PC-3 (cell line): ENCODE results near the gene TSHZ2.

Experiments
- EZH2 ChIP-seq: fragments of 300-600 bp; sonication (generic); IDR thresholded peaks from one replicate; pipeline ENCODE4 v1.6.1; 2017; ENCODE audit warnings: antibody characterized with exemption, mild to moderate bottlenecking, low read length; ENCODE audit not compliant: unreplicated experiment
- TF ChIP-seq, protein P1 (sequence below): fragments of 300-600 bp; sonication (generic); conservative IDR thresholded peaks from 2 replicates; pipeline ENCODE4 v1.5.1; 2017; ENCODE audit warnings: antibody characterized with exemption, low read depth, mild to moderate bottlenecking, low read length

DNA sequence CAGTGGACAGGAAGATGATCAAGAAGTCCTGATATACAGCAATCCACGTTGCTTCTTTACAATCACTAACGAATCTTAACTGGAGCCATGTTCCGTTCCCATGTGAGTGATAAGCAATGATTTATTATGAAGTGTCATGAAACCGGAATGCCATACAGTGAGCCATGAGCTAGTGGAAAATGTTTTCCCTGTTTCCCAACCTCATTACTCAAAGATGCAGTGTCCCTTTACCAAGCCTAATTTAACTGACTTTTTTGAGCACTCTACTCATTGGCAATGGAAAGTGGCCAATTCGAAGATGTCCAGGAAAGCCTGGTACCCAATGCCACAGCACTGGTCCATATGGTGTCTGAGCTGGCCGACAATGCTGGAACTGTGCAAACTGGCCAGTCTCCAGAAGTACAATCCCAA, 473.2 kb downstream of the TSHZ2 start:
- TF ChIP-seq, protein P1, sequence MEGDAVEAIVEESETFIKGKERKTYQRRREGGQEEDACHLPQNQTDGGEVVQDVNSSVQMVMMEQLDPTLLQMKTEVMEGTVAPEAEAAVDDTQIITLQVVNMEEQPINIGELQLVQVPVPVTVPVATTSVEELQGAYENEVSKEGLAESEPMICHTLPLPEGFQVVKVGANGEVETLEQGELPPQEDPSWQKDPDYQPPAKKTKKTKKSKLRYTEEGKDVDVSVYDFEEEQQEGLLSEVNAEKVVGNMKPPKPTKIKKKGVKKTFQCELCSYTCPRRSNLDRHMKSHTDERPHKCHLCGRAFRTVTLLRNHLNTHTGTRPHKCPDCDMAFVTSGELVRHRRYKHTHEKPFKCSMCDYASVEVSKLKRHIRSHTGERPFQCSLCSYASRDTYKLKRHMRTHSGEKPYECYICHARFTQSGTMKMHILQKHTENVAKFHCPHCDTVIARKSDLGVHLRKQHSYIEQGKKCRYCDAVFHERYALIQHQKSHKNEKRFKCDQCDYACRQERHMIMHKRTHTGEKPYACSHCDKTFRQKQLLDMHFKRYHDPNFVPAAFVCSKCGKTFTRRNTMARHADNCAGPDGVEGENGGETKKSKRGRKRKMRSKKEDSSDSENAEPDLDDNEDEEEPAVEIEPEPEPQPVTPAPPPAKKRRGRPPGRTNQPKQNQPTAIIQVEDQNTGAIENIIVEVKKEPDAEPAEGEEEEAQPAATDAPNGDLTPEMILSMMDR: no peak
- TF ChIP-seq EZH2: no peak
